ENCODE measurements around the gene CFAP73.
A peak's percentile ranks its signal among the peaks of the same experiment; 100 is the strongest.

CFAP73 gene

DNA sequence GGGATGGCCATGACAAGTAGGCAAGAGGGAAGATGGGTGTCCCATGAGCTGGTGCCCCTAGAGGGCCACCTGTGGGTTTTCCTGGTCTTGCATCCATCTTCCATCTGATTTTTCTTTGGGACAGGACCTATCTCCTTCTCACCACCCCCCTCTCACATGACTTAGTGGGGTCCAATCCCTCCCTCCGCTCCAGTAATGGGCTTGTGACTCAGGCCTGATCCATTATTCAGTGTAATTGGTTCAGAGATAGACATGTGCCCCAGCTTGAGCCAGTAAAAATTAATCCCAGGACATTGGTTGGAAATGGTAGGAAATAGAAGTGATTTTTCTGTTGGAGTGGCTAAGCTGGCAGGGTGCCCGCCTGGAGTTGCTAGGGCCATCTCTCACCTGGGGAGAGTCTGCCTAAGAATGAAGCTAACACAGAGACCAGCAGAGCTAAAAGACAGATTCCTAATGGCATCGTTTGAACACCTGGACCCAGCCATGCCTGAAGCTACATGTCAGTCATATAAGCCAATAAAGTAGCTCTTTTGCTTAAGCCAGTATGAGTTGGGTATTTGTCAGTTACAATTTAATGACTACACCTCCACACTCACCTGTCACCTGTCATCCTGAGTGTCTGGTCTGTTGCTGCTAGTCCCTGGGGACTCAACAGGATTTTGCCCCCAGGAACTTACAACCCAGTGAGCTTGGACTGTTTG is 28.7 kb upstream of the CFAP73 start:
- H3K36me3 ChIP-seq (ENCODE audit: control insufficient read depth in 1 of 2, insufficient read depth in 2 of 2, low read length in 2 of 2), result no peaks in the 10 kb centered on the region
- H3K79me1 ChIP-seq (ENCODE audit: low read length), result no peaks in the 10 kb centered on the region
- H3K4ac ChIP-seq (ENCODE audit: low read depth, low read length), result no peak overlapping the region
- H2BK120ac ChIP-seq (ENCODE audit: insufficient read depth, low read length, poor library complexity), result no peak overlapping the region
- no peak overlapping the region for H2AFZ ChIP-seq (ENCODE audit: insufficient read depth, low read length, poor library complexity)
- H3K9ac ChIP-seq (ENCODE audit: low read length), result no peak overlapping the region
- no peak overlapping the region for H2BK5ac ChIP-seq (ENCODE audit: low read depth, low read length, poor library complexity)
- no peak overlapping the region for H2BK12ac ChIP-seq (ENCODE audit: low read length)
- no peak overlapping the region for H4K91ac ChIP-seq (ENCODE audit: low read depth, low read length)
- no peak overlapping the region for H3K23ac ChIP-seq (ENCODE audit: low read length)
- no peak overlapping the region for H4K12ac ChIP-seq (ENCODE audit: low read depth, low read length)
- no peak overlapping the region for H4K8ac ChIP-seq (ENCODE audit: low read depth, low read length)
- no peaks in the 10 kb centered on the region for H3K27me3 ChIP-seq (ENCODE audit: insufficient read depth, low read length)
- no peak overlapping the region for H3K18ac ChIP-seq (ENCODE audit: low read length)
- DNase-seq, result no peak
- H3K9me3 ChIP-seq (ENCODE audit: insufficient read depth, low read depth, low read length), result no peaks in the 10 kb centered on the region
- H2AK5ac ChIP-seq (ENCODE audit: low read length), result no peak overlapping the region
- H3K27ac ChIP-seq (ENCODE audit: low read depth, low read length), result no peak overlapping the region
- H3K4me1 ChIP-seq (ENCODE audit: control insufficient read depth in 1 of 2, insufficient read depth in 2 of 2, low read length in 2 of 2), result no peaks in the 10 kb centered on the region
- no peaks in the 10 kb centered on the region for H3K79me2 ChIP-seq (ENCODE audit: control insufficient read depth, insufficient read depth, low read length, poor library complexity)
- no peak overlapping the region for H3K4me3 ChIP-seq (ENCODE audit: low read depth, low read length)
- H3K14ac ChIP-seq (ENCODE audit: low read length), result no peak overlapping the region
- no peak overlapping the region for H3K4me2 ChIP-seq (ENCODE audit: low read length)
- no CpG with 5 or more reads among the region's 3 CpGs for WGBS (ENCODE audit: extremely low coverage, insufficient coverage, insufficient read length)

DNA sequence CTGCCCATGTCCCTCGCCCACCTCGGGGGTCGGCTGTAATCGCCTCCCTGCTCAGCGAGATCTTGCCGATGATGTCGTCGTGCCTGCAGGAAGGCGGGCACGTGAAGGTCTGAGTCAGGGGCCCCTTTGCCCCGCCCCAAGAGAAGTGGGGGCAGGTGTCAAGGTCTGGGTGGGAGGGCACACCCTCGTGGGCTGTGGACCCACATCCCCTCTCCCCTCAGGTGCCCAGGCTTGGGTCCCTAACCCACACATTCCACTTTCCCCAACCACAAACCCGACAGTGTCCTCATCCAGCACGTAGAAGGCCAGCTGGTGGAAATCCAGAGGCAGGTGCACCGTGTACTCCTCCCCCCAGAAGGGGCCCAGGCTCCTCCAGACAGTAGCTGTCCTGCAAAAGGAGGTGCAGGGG is 21.7 kb upstream of the CFAP73 start:
- H3K18ac ChIP-seq (ENCODE audit: low read length), result no peak overlapping the region
- no peak overlapping the region for H4K8ac ChIP-seq (ENCODE audit: low read depth, low read length)
- H3K23ac ChIP-seq (ENCODE audit: low read length), result no peak overlapping the region
- H3K79me1 ChIP-seq (ENCODE audit: low read length), result no peaks in the 10 kb centered on the region
- no peak overlapping the region for H2AK5ac ChIP-seq (ENCODE audit: low read length)
- no peak overlapping the region for H2AFZ ChIP-seq (ENCODE audit: insufficient read depth, low read length, poor library complexity)
- no peaks in the 10 kb centered on the region for H3K79me2 ChIP-seq (ENCODE audit: control insufficient read depth, insufficient read depth, low read length, poor library complexity)
- H3K36me3 ChIP-seq (ENCODE audit: control insufficient read depth in 1 of 2, insufficient read depth in 2 of 2, low read length in 2 of 2), result no peaks in the 10 kb centered on the region
- H2BK120ac ChIP-seq (ENCODE audit: insufficient read depth, low read length, poor library complexity), result no peak overlapping the region
- DNase-seq, result no peak
- no peak overlapping the region for H3K4me2 ChIP-seq (ENCODE audit: low read length)
- no peak overlapping the region for H3K9ac ChIP-seq (ENCODE audit: low read length)
- no peak overlapping the region for H4K91ac ChIP-seq (ENCODE audit: low read depth, low read length)
- peak overlapping the region; percentile 23 for H3K4me3 ChIP-seq (ENCODE audit: low read depth, low read length)
- no peak overlapping the region for H3K27ac ChIP-seq (ENCODE audit: low read depth, low read length)
- WGBS (ENCODE audit: extremely low coverage, insufficient coverage, insufficient read length), result no CpG with 5 or more reads among the region's 15 CpGs
- H3K4ac ChIP-seq (ENCODE audit: low read depth, low read length), result no peak overlapping the region
- no peak overlapping the region for H2BK5ac ChIP-seq (ENCODE audit: low read depth, low read length, poor library complexity)
- no peaks in the 10 kb centered on the region for H3K9me3 ChIP-seq (ENCODE audit: insufficient read depth, low read depth, low read length)
- no peaks in the 10 kb centered on the region for H3K27me3 ChIP-seq (ENCODE audit: insufficient read depth, low read length)
- no peaks in the 10 kb centered on the region for H3K4me1 ChIP-seq (ENCODE audit: control insufficient read depth in 1 of 2, insufficient read depth in 2 of 2, low read length in 2 of 2)
- H3K14ac ChIP-seq (ENCODE audit: low read length), result no peak overlapping the region
- no peak overlapping the region for H4K12ac ChIP-seq (ENCODE audit: low read depth, low read length)
- no peak overlapping the region for H2BK12ac ChIP-seq (ENCODE audit: low read length)

DNA sequence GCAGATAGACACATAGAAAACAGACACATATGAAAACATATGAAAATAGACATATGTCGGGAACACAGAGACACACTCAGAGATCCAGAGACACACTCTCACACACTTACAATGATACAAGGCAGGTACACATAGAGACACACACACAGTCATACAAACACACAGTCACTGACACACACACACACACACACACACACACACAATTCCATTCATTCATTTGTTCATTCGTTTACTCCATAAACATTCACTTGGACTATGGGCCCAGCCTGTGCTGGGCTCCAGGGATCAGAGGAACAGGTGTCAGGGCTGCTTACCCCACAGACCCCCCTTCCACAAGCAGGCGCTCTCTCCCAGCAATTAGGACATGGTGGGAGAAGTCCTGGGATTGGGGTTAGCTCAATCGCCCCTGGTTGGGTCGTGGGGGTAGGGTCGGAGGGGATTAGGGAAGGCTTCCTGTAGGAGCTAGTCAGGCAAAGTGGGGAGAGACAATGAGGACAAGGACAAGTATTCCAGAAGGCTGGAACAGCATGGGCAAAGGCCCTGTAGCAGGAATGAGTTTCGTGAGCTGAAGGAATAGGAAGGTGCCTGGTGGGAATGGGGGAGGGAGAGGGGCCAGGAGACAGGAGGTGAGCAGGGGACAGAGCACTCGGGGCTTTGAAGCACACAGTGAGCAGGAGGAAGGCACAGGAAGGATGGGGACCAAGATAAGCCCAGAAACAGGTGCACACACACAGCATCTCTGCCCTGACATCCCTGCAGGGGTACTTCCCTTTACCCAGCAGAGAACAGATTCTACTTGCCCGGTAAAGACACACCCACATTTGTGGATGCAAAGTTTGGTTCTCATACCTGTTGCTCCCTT is 20.5 kb upstream of the CFAP73 start:
- Histone ChIP-seq H3K14ac (ENCODE audit: low read length) (no peak overlapping the region), H3K18ac (ENCODE audit: low read length) (no peak overlapping the region), H3K79me1 (ENCODE audit: low read length) (no peaks in the 10 kb centered on the region), H4K12ac (ENCODE audit: low read depth, low read length) (no peak overlapping the region), H2AK5ac (ENCODE audit: low read length) (no peak overlapping the region), H3K4me3 (ENCODE audit: low read depth, low read length) (no peak overlapping the region), H3K4me2 (ENCODE audit: low read length) (no peak overlapping the region), H3K9ac (ENCODE audit: low read length) (no peak overlapping the region), H3K27ac (ENCODE audit: low read depth, low read length) (no peak overlapping the region), H2BK12ac (ENCODE audit: low read length) (no peak overlapping the region), H3K4me1 (ENCODE audit: control insufficient read depth in 1 of 2, insufficient read depth in 2 of 2, low read length in 2 of 2) (no peaks in the 10 kb centered on the region), H4K91ac (ENCODE audit: low read depth, low read length) (no peak overlapping the region), H3K79me2 (ENCODE audit: control insufficient read depth, insufficient read depth, low read length, poor library complexity) (no peaks in the 10 kb centered on the region), H2BK120ac (ENCODE audit: insufficient read depth, low read length, poor library complexity) (no peak overlapping the region), H4K8ac (ENCODE audit: low read depth, low read length) (no peak overlapping the region), H2AFZ (ENCODE audit: insufficient read depth, low read length, poor library complexity) (no peak overlapping the region), H3K9me3 (ENCODE audit: insufficient read depth, low read depth, low read length) (no peaks in the 10 kb centered on the region), H3K4ac (ENCODE audit: low read depth, low read length) (no peak overlapping the region), H3K36me3 (ENCODE audit: control insufficient read depth in 1 of 2, insufficient read depth in 2 of 2, low read length in 2 of 2) (no peaks in the 10 kb centered on the region), H3K27me3 (ENCODE audit: insufficient read depth, low read length) (no peaks in the 10 kb centered on the region), H3K23ac (ENCODE audit: low read length) (no peak overlapping the region), H2BK5ac (ENCODE audit: low read depth, low read length, poor library complexity) (no peak overlapping the region)
- WGBS (ENCODE audit: extremely low coverage, insufficient coverage, insufficient read length), result no CpG with 5 or more reads among the region's 9 CpGs
- DNase-seq, result no peak

DNA sequence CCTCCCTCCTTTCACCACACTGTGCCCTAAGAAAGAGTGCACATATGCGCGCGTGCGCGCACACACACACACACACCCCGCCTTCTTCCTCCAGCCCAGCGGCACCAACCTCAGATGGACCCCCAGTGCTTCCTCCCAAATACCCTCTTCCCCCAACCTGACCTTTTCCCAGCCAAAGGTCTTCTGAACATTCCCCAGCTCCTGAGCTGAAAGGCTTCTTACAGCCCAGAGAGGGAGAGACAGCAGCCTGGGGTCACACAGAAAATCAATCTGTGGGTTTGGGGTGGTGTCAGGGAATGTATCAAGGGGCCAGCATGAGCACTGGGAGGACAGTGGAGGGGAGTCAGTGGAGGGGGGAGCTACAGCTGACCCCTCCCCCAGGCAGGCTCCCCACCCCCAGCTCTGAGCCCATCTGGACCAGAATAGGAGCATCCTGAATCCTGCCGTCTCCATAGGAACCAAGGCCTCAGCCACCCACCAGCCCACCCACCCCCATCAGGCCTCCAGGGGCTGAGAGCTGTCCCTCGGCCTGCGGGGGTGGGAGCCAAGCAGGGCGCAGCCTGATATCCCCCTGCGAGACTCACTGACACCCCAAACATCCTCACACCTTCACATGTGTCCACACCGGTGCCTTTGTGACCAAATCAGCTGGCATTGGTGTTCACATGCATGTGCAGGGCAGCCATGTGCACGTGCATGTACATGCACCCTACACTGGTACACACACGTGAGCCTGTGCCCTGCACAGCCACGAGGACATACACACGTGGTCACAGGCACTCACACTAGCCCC is 19.7 kb upstream of the CFAP73 start:
- H3K4me3 ChIP-seq (ENCODE audit: low read depth, low read length), result no peak overlapping the region
- H3K14ac ChIP-seq (ENCODE audit: low read length), result no peak overlapping the region
- no peak overlapping the region for H3K4ac ChIP-seq (ENCODE audit: low read depth, low read length)
- H4K91ac ChIP-seq (ENCODE audit: low read depth, low read length), result no peak overlapping the region
- H3K18ac ChIP-seq (ENCODE audit: low read length), result no peak overlapping the region
- H3K9me3 ChIP-seq (ENCODE audit: insufficient read depth, low read depth, low read length), result no peaks in the 10 kb centered on the region
- H3K79me1 ChIP-seq (ENCODE audit: low read length), result no peaks in the 10 kb centered on the region
- H4K12ac ChIP-seq (ENCODE audit: low read depth, low read length), result no peak overlapping the region
- H3K79me2 ChIP-seq (ENCODE audit: control insufficient read depth, insufficient read depth, low read length, poor library complexity), result no peaks in the 10 kb centered on the region
- no peak overlapping the region for H3K27ac ChIP-seq (ENCODE audit: low read depth, low read length)
- H2AFZ ChIP-seq (ENCODE audit: insufficient read depth, low read length, poor library complexity), result no peak overlapping the region
- no peaks in the 10 kb centered on the region for H3K27me3 ChIP-seq (ENCODE audit: insufficient read depth, low read length)
- no peak for DNase-seq
- H4K8ac ChIP-seq (ENCODE audit: low read depth, low read length), result no peak overlapping the region
- no peak overlapping the region for H3K23ac ChIP-seq (ENCODE audit: low read length)
- H3K36me3 ChIP-seq (ENCODE audit: control insufficient read depth in 1 of 2, insufficient read depth in 2 of 2, low read length in 2 of 2), result no peaks in the 10 kb centered on the region
- no peaks in the 10 kb centered on the region for H3K4me1 ChIP-seq (ENCODE audit: control insufficient read depth in 1 of 2, insufficient read depth in 2 of 2, low read length in 2 of 2)
- no peak overlapping the region for H2AK5ac ChIP-seq (ENCODE audit: low read length)
- no peak overlapping the region for H2BK5ac ChIP-seq (ENCODE audit: low read depth, low read length, poor library complexity)
- H2BK120ac ChIP-seq (ENCODE audit: insufficient read depth, low read length, poor library complexity), result no peak overlapping the region
- H3K9ac ChIP-seq (ENCODE audit: low read length), result no peak overlapping the region
- WGBS (ENCODE audit: extremely low coverage, insufficient coverage, insufficient read length), result no CpG with 5 or more reads among the region's 17 CpGs
- H3K4me2 ChIP-seq (ENCODE audit: low read length), result no peak overlapping the region
- H2BK12ac ChIP-seq (ENCODE audit: low read length), result no peak overlapping the region
